Neutrophil (primary cell): Measurements from ENCODE around the gene PNO1.

Source experiments
- H3K27ac ChIP-seq: fragments of 200-600 bp; sonication (generic); 2 replicates; pipeline ENCODE4 v1.5.1; 2016; ENCODE audit warnings: mild to moderate bottlenecking, moderate library complexity
- H3K27me3 ChIP-seq: fragments of 200-600 bp; sonication (generic); 2 replicates; pipeline ENCODE4 v1.6.0; 2016; ENCODE audit warnings: mild to moderate bottlenecking
- H3K36me3 ChIP-seq: fragments of 200-600 bp; sonication (generic); 2 replicates; pipeline ENCODE4 v1.5.1; 2017
- H3K4me1 ChIP-seq, 2 experiments: fragments of 200-600 bp in 1 of 2; sonication (generic) in 1 of 2; 1 replicate in 1 of 2; 2 replicates in 1 of 2; pipeline versions ENCODE4 v1.5.1 to v1.6.1; 2013 to 2016; ENCODE audit warnings: low read depth in 1 of 2, low read length in 1 of 2, mild to moderate bottlenecking in 1 of 2, moderate library complexity in 1 of 2; ENCODE audit not compliant: control insufficient read depth in 1 of 2, insufficient read depth in 1 of 2
- H3K4me3 ChIP-seq, 2 experiments: fragments of 200-600 bp in 1 of 2; sonication (generic) in 1 of 2; 1 replicate in 1 of 2; 2 replicates in 1 of 2; pipeline ENCODE4 v1.5.1; 2013 to 2016; ENCODE audit warnings: low read depth in 1 of 2, low read length in 1 of 2, mild to moderate bottlenecking in 1 of 2, moderate library complexity in 1 of 2
- H3K9me3 ChIP-seq: fragments of 200-600 bp; sonication (generic); 2 replicates; pipeline ENCODE4 v1.5.1; 2016
- TF ChIP-seq, protein P1 (sequence below): fragments of 200-600 bp; sonication (generic); IDR thresholded peaks from 2 replicates; pipeline ENCODE4 v1.5.1; 2016; ENCODE audit warnings: antibody characterized with exemption

The PNO1 gene

DNA sequence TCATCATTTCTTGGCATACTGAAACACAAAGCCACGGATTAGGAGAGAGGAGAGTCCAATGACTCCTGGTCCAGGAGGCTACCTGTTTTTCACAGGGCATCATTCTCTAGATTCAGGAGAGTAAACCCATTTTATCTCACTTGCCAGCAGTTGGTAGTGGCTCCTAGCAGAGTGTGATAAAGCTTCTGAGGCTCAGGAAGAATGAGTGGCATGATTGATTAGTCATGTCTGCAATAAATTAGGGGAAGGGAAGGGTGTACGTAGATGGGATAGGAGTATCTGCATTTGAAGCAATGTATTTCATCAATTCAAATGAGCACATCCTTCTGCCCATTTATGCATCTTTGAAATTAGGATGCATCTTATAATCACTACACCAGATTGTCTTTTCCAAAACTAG, 31.1 kb upstream of the PNO1 start:
- no peak overlapping the region for H3K4me3 ChIP-seq
- TF ChIP-seq, protein P1, sequence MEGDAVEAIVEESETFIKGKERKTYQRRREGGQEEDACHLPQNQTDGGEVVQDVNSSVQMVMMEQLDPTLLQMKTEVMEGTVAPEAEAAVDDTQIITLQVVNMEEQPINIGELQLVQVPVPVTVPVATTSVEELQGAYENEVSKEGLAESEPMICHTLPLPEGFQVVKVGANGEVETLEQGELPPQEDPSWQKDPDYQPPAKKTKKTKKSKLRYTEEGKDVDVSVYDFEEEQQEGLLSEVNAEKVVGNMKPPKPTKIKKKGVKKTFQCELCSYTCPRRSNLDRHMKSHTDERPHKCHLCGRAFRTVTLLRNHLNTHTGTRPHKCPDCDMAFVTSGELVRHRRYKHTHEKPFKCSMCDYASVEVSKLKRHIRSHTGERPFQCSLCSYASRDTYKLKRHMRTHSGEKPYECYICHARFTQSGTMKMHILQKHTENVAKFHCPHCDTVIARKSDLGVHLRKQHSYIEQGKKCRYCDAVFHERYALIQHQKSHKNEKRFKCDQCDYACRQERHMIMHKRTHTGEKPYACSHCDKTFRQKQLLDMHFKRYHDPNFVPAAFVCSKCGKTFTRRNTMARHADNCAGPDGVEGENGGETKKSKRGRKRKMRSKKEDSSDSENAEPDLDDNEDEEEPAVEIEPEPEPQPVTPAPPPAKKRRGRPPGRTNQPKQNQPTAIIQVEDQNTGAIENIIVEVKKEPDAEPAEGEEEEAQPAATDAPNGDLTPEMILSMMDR: no peak
- no peaks in the 10 kb centered on the region for H3K27me3 ChIP-seq
- no peaks in the 10 kb centered on the region for H3K36me3 ChIP-seq
- H3K27ac ChIP-seq: no peak overlapping the region
- no peaks in the 10 kb centered on the region for H3K9me3 ChIP-seq
- H3K4me1 ChIP-seq: peaks cover 13 to 29% of the 10 kb centered on the region in 2 experiments

DNA sequence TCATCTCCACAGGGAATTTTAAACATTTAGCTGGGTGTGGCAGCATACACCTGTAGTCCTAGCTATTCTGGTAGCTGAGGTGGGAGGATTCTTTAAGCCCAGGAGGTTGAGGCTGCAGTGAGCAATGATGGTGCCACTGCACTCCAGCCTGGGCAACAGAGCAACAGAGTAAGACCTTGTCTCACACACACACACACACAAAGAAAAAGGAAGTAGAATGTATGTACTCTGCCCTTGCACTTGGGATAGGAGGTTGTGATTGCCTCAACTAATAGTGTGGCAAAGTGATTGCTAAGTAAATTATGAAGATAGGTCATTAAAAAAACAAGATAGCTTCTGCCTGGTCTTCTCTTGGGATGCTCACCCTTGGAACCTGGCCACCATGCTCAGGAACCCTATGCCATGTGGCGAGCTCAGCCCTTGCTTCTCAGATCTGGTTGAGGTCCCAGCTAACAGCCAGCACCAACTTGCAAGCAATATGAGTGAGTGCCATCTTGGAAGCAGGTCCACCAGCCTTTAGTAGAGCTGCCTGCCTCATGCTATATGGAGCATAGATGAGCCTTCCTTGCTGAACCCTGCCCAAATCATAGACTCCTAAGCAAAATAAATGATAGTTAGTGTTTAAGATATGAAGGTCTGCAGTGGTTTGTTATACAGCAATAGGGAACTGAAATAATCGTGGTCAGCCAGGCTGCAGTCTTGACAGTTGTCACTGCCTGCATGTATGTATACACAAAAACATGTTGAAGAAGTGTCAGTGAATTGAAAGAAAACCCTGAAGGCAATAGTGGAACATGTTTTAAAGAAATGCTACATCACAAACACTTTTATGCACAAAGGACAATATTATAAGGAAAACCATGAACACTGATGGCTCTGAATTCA, 30.1 kb upstream of the PNO1 start:
- TF ChIP-seq, protein P1: no peak
- no peak overlapping the region for H3K27ac ChIP-seq
- H3K9me3 ChIP-seq: no peaks in the 10 kb centered on the region
- H3K36me3 ChIP-seq: no peaks in the 10 kb centered on the region
- no peak overlapping the region for H3K4me3 ChIP-seq
- H3K27me3 ChIP-seq: no peaks in the 10 kb centered on the region
- H3K4me1 ChIP-seq: peaks cover 8 to 19% of the 10 kb centered on the region in 2 experiments

DNA sequence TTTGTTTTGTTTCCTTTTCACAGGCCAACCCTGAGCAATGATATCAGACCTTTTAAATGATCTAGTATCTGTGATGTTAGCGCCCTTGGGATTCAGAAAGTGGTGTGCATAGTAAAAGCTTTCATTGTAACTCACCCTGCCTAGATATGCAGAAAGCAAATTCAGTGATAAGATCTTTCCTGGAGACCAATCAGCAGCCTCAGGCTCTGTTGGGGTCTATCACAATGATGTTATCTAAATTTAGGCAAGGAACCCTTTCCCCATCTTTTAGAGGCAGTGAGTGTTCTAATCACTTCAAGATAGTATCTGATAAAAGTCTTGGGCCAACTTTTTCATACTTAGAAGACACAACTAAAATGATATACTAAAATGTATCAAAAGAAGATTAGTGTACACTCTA, 23.6 kb upstream of the PNO1 start:
- Histone ChIP-seq H3K36me3 (no peaks in the 10 kb centered on the region), H3K9me3 (no peaks in the 10 kb centered on the region), H3K27ac (no peak overlapping the region), H3K4me3 (no peak overlapping the region), H3K4me1 (peaks cover 25 to 32% of the 10 kb centered on the region in 2 experiments), H3K27me3 (no peaks in the 10 kb centered on the region)
- TF ChIP-seq, protein P1: no peak

DNA sequence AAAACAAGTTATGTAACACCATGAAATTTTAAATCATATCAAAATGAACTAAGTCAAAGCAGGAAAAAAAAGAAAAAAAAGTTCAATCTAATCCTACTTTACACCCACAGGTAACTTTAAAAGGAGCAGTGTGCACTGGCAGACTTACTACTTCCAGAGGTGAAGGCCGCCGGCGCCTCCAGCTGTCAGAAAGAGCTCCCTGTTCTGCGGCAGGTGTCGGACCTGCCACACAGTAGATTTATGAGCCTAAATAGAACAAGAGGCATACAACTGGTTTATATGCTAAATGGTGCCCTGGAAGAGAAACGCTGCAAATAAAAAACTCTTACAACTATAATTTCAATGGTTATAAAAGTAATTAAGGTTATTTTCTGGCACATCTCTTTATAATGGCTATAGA, 23.1 kb upstream of the PNO1 start:
- no peak overlapping the region for H3K4me3 ChIP-seq
- TF ChIP-seq, protein P1: no peak

DNA sequence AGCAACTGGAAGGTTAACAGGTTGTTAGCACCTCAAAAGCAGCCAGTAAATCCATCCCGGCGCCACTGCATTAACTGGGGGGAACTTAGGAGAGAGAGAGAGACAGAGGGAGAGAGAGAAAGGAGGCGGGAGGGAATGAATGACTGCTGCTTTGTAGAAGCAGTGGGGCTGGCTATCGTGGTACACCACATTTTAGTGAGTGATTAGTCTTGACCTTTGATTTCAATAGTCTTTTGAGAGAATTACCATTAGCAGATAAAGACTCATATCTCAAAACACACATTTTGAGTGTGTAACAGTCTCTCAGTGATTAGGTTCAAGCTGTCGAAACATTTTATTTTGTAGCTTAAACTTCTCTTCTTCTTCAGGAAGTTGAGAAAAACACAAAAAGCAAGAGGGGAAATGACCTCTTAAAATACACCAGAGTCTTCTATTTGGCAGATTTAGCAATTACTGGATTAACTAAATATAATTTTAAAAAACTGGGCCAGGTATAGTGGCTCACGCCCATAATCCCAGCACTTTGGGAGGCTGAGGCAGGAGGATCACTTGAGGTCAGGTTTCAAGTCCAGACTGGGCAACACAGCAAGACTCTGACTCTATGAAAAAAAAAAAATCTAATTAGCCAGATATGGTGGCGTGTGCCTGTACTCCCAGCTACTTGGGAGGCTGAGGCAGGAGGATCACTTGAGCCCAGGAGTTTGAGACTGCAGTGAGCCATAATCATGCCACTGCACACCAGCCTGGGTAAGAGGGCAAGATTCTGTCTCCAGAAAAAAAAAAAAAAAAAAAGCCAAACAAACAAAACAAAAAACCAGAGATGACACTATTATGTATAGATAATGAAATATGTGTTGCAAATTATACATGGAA, 22.0 kb upstream of the PNO1 start:
- peak overlapping the region; percentile 80 for H3K27ac ChIP-seq
- TF ChIP-seq, protein P1: no peak

More for the DNA sequence above, 23.1 kb upstream of the PNO1 start:
- Histone ChIP-seq H3K9me3 (no peaks in the 10 kb centered on the region), H3K27ac (peak overlapping the region; percentile 80), H3K27me3 (no peaks in the 10 kb centered on the region), H3K36me3 (no peaks in the 10 kb centered on the region), H3K4me1 (peaks cover 25 to 32% of the 10 kb centered on the region in 2 experiments)

More for the DNA sequence above, 22.0 kb upstream of the PNO1 start:
- no peaks in the 10 kb centered on the region for H3K9me3 ChIP-seq
- H3K4me1 ChIP-seq: peaks cover 25 to 32% of the 10 kb centered on the region in 2 experiments
- H3K27me3 ChIP-seq: no peaks in the 10 kb centered on the region
- peak overlapping the region in 1 of 2 experiments; percentile 13 for H3K4me3 ChIP-seq
- H3K36me3 ChIP-seq: no peaks in the 10 kb centered on the region
